HG02763 (cell line): Measurements from ENCODE around the gene SNTG2.

Experiments
- ATAC-seq: cut with Tn5 transposase; IDR thresholded peaks from one replicate; pipeline ENCODE4 v1.9.1; 2021; ENCODE audit warnings: mild to moderate bottlenecking, moderate library complexity; ENCODE audit not compliant: unreplicated experiment

SNTG2 gene

GRCh38 chr2:1306014-1306686 is 355.5 kb downstream of the SNTG2 start:
- no peak for ATAC-seq

GRCh38 chr2:1306687-1307516 is 356.3 kb downstream of the SNTG2 start:
- ATAC-seq, result no peak

- ATAC-seq, result no peak
These were observed 357.0 kb downstream of the SNTG2 start for GRCh38 chr2:1307670-1308069.

GRCh38 chr2:1308678-1309077 is 358.0 kb downstream of the SNTG2 start:
- no peak for ATAC-seq

GRCh38 chr2:1309507-1309906 is 358.9 kb downstream of the SNTG2 start:
- no peak for ATAC-seq

GRCh38 chr2:1310202-1310601 is 359.6 kb downstream of the SNTG2 start:
- ATAC-seq, result no peak

GRCh38 chr2:1310866-1311265 is 360.2 kb downstream of the SNTG2 start:
- no peak for ATAC-seq

- ATAC-seq, result no peak
These were observed 362.7 kb downstream of the SNTG2 start for GRCh38 chr2:1313240-1313924.

GRCh38 chr2:1314254-1314653 is 363.6 kb downstream of the SNTG2 start:
- no peak for ATAC-seq

- ATAC-seq, result no peak
These were observed 367.8 kb downstream of the SNTG2 start for GRCh38 chr2:1318366-1319009.

- no peak for ATAC-seq
These were observed 368.7 kb downstream of the SNTG2 start for GRCh38 chr2:1319393-1319792.

- no peak for ATAC-seq
These were observed 370.7 kb downstream of the SNTG2 start for GRCh38 chr2:1321321-1321720.

- no peak for ATAC-seq
These were observed 374.2 kb downstream of the SNTG2 start for GRCh38 chr2:1324884-1325283.

GRCh38 chr2:1328684-1329083 is 378.0 kb downstream of the SNTG2 start:
- no peak for ATAC-seq

- ATAC-seq, result no peak
These were observed 388.9 kb downstream of the SNTG2 start for GRCh38 chr2:1339388-1340140.

- no peak for ATAC-seq
These were observed 389.5 kb downstream of the SNTG2 start for GRCh38 chr2:1340141-1340512.

- ATAC-seq, result no peak
These were observed 390.9 kb downstream of the SNTG2 start for GRCh38 chr2:1341404-1342120.

GRCh38 chr2:1348789-1349188 is 398.1 kb downstream of the SNTG2 start:
- ATAC-seq, result no peak

GRCh38 chr2:1350111-1350510 is 399.5 kb downstream of the SNTG2 start:
- no peak for ATAC-seq

- no peak for ATAC-seq
These were observed 402.5 kb downstream of the SNTG2 start for GRCh38 chr2:1353124-1353523.
